SKM-1 treated with dmso at 0.1 percent for 144 hours (cell line): ENCODE results near the gene GPANK1.
A peak's percentile ranks its signal among the peaks of the same experiment; 100 is the strongest.

Source experiments
- DNase-seq: peaks from one replicate; lab custom pipeline; 2025; ENCODE audit not compliant: unreplicated experiment; lab: John Stamatoyannopoulos, UW

GPANK1 gene

GRCh38 chr6:31621320-31621939 lies 43.4 kb downstream of the GPANK1 start:
- DNase-seq: no peak

GRCh38 chr6:31620586-31621319 lies 44.0 kb downstream of the GPANK1 start, which contains the start of gene PRRC2A:
Gene PRRC2A, plus strand, starts transcription at chr6:31620715. Its CDS starts 2,075 bp downstream, at chr6:31622790.
- DNase-seq: peak; percentile 63

GRCh38 chr6:31619805-31620585 lies 44.8 kb downstream of the GPANK1 start:
- peak; percentile 98 for DNase-seq

- no peak for DNase-seq
Measured at GRCh38 chr6:31617010-31617409, 47.8 kb downstream of the GPANK1 start.

DNA sequence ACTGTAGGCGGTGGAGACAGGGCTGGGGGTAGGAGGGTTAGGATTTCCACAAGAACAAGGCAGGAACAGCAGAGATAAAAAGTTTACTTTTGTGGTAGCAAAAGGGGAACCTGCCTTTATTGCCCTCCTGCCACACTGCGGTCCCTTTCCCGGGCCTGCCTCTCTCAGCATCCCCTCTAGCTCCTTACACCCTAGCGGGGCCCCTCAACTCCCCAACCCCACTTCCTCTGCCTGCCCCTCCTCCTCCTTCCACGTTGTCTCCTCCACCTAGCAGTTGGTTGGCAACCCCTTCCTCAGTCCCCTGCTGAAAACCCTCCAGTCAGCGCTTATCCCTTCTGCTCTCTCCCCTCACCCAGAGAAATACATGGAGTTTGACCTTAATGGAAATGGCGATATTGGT lies 49.0 kb downstream of the GPANK1 start:
- DNase-seq: peak; percentile 96

DNA sequence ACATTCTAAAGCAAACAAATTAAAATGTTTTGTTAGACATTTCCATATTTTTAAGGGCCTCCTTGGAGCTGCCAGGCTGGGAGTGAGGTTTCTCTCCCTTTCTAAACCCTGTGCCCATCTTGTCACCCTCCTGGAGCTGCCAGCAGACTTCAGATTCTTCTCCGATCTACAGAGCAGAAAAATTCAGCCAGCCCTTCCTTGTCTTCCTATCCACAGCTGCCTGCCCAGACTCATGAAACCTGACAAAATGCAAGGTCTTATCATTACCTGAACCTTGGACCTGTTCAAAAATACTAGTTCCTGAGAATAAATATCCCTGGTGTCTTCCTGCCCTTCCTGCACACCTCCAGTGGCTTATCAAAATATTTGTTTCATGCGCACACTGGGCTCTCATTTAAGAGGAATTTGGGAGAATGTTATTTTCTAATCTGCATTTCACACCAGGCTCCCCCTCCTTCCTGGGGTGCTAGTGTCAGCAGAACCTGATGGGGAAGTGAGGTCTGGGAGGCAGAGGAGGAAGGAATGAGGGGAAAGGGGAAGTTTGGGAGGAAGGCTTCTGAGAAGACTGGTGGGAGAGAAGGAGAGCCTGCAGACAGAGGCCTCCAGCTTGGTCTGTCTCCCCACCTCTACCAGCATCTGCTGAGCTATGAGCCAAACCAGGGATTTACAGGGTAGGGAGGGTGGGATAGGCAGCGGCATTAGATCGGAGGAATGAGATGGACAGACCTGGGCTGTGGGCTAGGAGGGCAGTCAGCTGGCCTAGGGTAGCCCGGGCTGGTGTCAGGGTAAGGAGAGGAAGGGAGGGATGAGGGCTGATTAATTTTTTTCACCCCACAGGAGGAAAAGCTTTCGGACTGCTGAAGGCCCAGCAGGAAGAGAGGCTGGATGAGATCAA lies 49.9 kb downstream of the GPANK1 start, which contains the start of gene AIF1:
AIF1 (plus strand) TSS at position 551 of the 895 bp plus-strand sequence; CDS start at position 647, 96 bp downstream.
- DNase-seq: peak; percentile 64

- peak; percentile 42 for DNase-seq
Measured at GRCh38 chr6:31614075-31614619, 50.6 kb downstream of the GPANK1 start.
